MM.1S (cell line): ENCODE measurements around the gene RSU1.

ENCODE experiments used
- CTCF ChIP-seq: fragments of 300-600 bp; sonication (generic); IDR thresholded peaks from 2 replicates; pipeline ENCODE4 v1.5.1; 2016; ENCODE audit warnings: antibody characterized with exemption, low read length, mixed read lengths
- EZH2 ChIP-seq: fragments of 300-600 bp; sonication (generic); optimal IDR thresholded peaks from 2 replicates; pipeline ENCODE3; 2017; ENCODE audit warnings: low read depth, mild to moderate bottlenecking, antibody characterized with exemption, low read length, mixed read lengths
- EZH2phosphoT487 ChIP-seq: fragments of 300-600 bp; sonication (generic); IDR thresholded peaks from 2 replicates; pipeline ENCODE4 v1.6.1; 2018; ENCODE audit warnings: antibody characterized with exemption, low read length

GRCh38 chr10:16716051-16716450 lies 101.2 kb downstream of the RSU1 start:
- TF ChIP-seq CTCF (no peak), EZH2 (no peak), EZH2phosphoT487 (no peak)
